ENCODE measurements around the gene MYRIP. TPM values are rescaled to one million over a fixed set of nuclear protein-coding genes. Genes with fewer than 3 reads are reported as not detected.
A peak's percentile ranks its signal among the peaks of the same experiment; 100 is the strongest.
"Not testable (repeated sequence)": the region's sequence is repeated elsewhere in the genome, so short reads cannot be mapped to it uniquely, and the experiment has no call there.

The MYRIP gene
- polyA plus RNA-seq, 6 donors from 2014 or later = not detected

- ATAC-seq (ENCODE audit: low read depth in 2 of 2) (no peak), DNase-seq (no peak)
- H3K36me3 Mint-ChIP-seq = no peaks in the 10 kb centered on the region
- peaks cover 0 to 19% (median 6%) of the 10 kb centered on the region in 3 donors for H3K27me3 Mint-ChIP-seq
- H3K9me3 Mint-ChIP-seq = peaks cover 0 to 4% (median 0%) of the 10 kb centered on the region in 7 donors
- H3K27ac Mint-ChIP-seq = no peak overlapping the region
- no peaks in the 10 kb centered on the region for H3K4me1 Mint-ChIP-seq
- H3K4me3 Mint-ChIP-seq = no peak overlapping the region
These were observed 24.5 kb upstream of the MYRIP start for GRCh38 chr3:39784922-39785321.

GRCh38 chr3:39788128-39788883 is 21.1 kb upstream of the MYRIP start:
- no peak for ATAC-seq (ENCODE audit: low read depth in 2 of 2)
- H3K4me1 Mint-ChIP-seq = no peaks in the 10 kb centered on the region
- no peaks in the 10 kb centered on the region for H3K9me3 Mint-ChIP-seq
- H3K4me3 Mint-ChIP-seq = no peak overlapping the region
- H3K27ac Mint-ChIP-seq = no peak overlapping the region
- DNase-seq = no peak
- H3K36me3 Mint-ChIP-seq = no peaks in the 10 kb centered on the region
- H3K27me3 Mint-ChIP-seq = peaks cover 0 to 9% (median 0%) of the 10 kb centered on the region in 3 donors

DNA sequence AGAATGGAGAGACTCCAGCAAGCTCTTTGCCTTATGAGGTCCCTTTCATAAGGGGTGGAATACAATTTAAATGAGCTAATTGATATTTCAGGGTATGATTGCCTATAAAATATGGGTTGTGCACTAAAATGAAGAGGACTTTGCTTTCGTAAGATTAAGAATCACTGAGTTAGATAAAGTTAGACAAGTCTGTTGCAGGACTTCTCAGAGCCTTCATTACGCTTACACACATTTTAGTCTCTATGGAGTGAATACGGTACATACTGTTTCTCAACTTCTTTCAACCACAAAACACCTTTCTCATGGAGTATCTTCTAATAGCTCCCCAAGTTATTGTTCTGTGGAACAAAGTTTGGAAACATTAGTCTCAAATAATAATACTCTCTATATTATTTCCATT is 17.8 kb upstream of the MYRIP start:
- Mint-ChIP-seq H3K9me3 (peaks cover 0 to 2% (median 0%) of the 10 kb centered on the region in 7 donors), H3K27me3 (peaks cover 8 to 27% (median 15%) of the 10 kb centered on the region in 3 donors), H3K27ac (no peak overlapping the region), H3K4me3 (no peak overlapping the region), H3K36me3 (no peaks in the 10 kb centered on the region), H3K4me1 (no peaks in the 10 kb centered on the region)
- DNase-seq (no peak), ATAC-seq (ENCODE audit: low read depth in 2 of 2) (no peak)

DNA sequence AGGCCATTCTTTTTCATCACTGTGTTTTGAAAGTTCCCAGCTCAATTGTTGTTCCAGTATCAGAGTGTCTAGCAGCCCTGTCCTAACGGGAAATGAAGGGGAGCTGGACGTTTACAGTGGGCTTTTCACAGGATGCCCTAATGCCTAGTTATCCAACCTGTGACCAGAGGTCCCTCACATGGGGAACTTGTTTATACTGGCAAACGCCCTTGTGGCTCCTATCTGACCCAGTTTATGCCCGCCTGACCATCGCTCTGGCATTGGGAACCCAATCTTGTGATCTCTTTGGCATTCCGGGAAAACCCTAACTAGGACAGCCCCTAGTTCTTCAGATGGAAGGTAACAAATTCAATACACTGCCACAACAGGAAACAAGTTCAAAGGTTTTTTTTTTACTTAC is 14.5 kb upstream of the MYRIP start:
- Mint-ChIP-seq H3K36me3 (no peaks in the 10 kb centered on the region), H3K27ac (no peak overlapping the region)
- DNase-seq = no peak

DNA sequence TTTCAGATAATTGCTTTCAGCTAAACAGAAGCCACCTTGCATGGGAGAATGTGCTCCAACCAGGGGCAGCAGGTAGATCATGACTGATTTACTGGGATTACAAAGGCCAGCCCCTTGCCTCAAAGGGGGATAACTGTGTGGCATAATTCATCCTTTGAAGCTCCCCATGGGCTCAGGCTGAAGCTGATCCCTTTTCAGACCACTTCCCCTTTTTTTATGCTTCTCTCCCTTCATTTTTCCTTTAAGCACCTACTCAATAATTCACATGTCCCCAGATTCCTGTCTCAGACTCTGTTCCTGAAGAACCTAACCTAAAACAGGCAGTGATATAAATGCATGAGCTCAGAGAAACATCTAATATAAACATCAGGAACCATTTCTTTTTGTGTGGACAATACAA is 8.2 kb upstream of the MYRIP start:
- no peaks in the 10 kb centered on the region for H3K4me1 Mint-ChIP-seq
- H3K9me3 Mint-ChIP-seq = peaks cover 4 to 25% (median 9%) of the 10 kb centered on the region in 7 donors
- no peak overlapping the region for H3K27ac Mint-ChIP-seq
- no peaks in the 10 kb centered on the region for H3K36me3 Mint-ChIP-seq
- DNase-seq (no peak), ATAC-seq (ENCODE audit: low read depth in 2 of 2) (no peak)
- peaks cover 24 to 34% (median 24%) of the 10 kb centered on the region in 3 donors for H3K27me3 Mint-ChIP-seq
- H3K4me3 Mint-ChIP-seq = no peak overlapping the region

More for the DNA sequence above, 14.5 kb upstream of the MYRIP start:
- H3K9me3 Mint-ChIP-seq = peaks cover 0 to 3% (median 0%) of the 10 kb centered on the region in 7 donors
- no peak overlapping the region for H3K4me3 Mint-ChIP-seq
- no peak for ATAC-seq (ENCODE audit: low read depth in 2 of 2)
- H3K4me1 Mint-ChIP-seq = no peaks in the 10 kb centered on the region
- H3K27me3 Mint-ChIP-seq = peaks cover 13 to 29% (median 16%) of the 10 kb centered on the region in 3 donors

- H3K36me3 Mint-ChIP-seq; ATAC-seq (ENCODE audit: low read depth in 2 of 2); H3K4me1 Mint-ChIP-seq; H3K27ac Mint-ChIP-seq; H3K4me3 Mint-ChIP-seq; DNase-seq: not testable (repeated sequence)
- peaks cover 27 to 32% (median 31%) of the 10 kb centered on the region in 3 donors for H3K27me3 Mint-ChIP-seq
- H3K9me3 Mint-ChIP-seq = peaks cover 4 to 25% (median 10%) of the 10 kb centered on the region in 7 donors
These were observed 6.9 kb upstream of the MYRIP start for GRCh38 chr3:39802486-39802885.

DNA sequence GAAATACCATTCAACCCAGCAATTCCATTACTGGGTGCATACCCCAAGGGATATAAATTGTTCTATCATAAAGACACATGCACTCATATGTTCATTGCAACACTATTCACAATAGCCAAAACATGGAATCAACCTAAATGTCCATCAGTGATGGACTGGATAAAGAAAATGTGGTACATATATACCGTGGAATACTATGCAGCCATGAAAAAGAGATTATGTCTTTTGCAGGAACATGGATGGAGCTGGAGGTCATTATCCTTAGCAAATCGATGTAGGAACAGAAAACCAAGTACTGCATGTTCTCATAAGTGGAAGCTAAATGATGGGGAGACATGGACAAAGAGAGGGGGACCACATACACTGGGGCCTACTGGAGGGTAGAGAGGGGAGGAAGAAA is 5.5 kb upstream of the MYRIP start:
- DNase-seq (no peak), ATAC-seq (ENCODE audit: low read depth in 2 of 2) (no peak)
- no peak overlapping the region for H3K27ac Mint-ChIP-seq
- peaks cover 4 to 36% (median 10%) of the 10 kb centered on the region in 7 donors for H3K9me3 Mint-ChIP-seq
- peaks cover 4 to 5% (median 5%) of the 10 kb centered on the region in 3 donors for H3K4me1 Mint-ChIP-seq
- no peak overlapping the region for H3K4me3 Mint-ChIP-seq
- peaks cover 41 to 45% (median 45%) of the 10 kb centered on the region in 3 donors for H3K27me3 Mint-ChIP-seq
- peaks cover 0 to 6% of the 10 kb centered on the region in 2 donors for H3K36me3 Mint-ChIP-seq

DNA sequence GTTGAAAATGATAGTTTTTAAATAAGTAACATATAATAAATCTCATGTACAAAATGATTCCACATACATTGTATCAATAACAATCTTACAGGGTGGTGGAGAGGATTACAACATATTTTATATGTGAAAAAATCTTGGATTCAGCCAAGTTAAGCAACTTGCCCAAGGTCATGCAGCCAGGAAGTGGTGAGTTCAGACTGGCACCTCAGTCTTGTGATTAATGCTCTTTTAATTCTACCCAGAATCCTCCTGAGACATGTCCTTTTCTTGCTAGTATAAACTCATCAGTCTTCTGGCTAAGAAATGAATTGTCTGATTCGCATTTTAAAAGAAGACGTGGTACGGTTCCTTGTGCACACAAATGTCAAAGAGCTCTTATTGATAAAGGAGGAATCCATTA is 4.5 kb upstream of the MYRIP start:
- Mint-ChIP-seq H3K27me3 (peaks cover 42 to 51% (median 49%) of the 10 kb centered on the region in 3 donors), H3K4me1 (peaks cover 7 to 9% (median 8%) of the 10 kb centered on the region in 3 donors), H3K9me3 (peaks cover 4 to 36% (median 10%) of the 10 kb centered on the region in 7 donors), H3K4me3 (no peak overlapping the region), H3K27ac (no peak overlapping the region), H3K36me3 (peaks cover 0 to 10% of the 10 kb centered on the region in 2 donors)
- DNase-seq (no peak), ATAC-seq (ENCODE audit: low read depth in 2 of 2) (no peak)

- Mint-ChIP-seq H3K27me3 (peaks cover 46 to 58% (median 56%) of the 10 kb centered on the region in 3 donors), H3K27ac (no peak overlapping the region), H3K36me3 (peaks cover 0 to 17% of the 10 kb centered on the region in 2 donors), H3K9me3 (peaks cover 4 to 36% (median 10%) of the 10 kb centered on the region in 7 donors), H3K4me1 (peaks cover 14 to 16% (median 15%) of the 10 kb centered on the region in 3 donors), H3K4me3 (no peak overlapping the region)
- DNase-seq (no peak), ATAC-seq (ENCODE audit: low read depth in 2 of 2) (no peak)
These were observed 3.8 kb upstream of the MYRIP start for GRCh38 chr3:39805650-39806049.

- no peak for ATAC-seq (ENCODE audit: low read depth in 2 of 2)
- DNase-seq = no peak
- Mint-ChIP-seq H3K4me1 (peaks cover 19 to 27% (median 23%) of the 10 kb centered on the region in 3 donors), H3K27ac (no peak overlapping the region), H3K4me3 (no peak overlapping the region), H3K27me3 (peaks cover 58 to 70% (median 67%) of the 10 kb centered on the region in 3 donors), H3K36me3 (peaks cover 0 to 20% of the 10 kb centered on the region in 2 donors), H3K9me3 (peaks cover 4 to 36% (median 10%) of the 10 kb centered on the region in 7 donors)
These were observed 2.6 kb upstream of the MYRIP start for GRCh38 chr3:39806820-39807219.

GRCh38 chr3:39808467-39809180 is 785 bp upstream of the MYRIP start:
- peak overlapping the region; percentile 63 to 90 (median 76) for H3K4me3 Mint-ChIP-seq
- H3K27ac Mint-ChIP-seq = no peak overlapping the region
- peaks cover 0 to 20% of the 10 kb centered on the region in 2 donors for H3K36me3 Mint-ChIP-seq
- DNase-seq (no peak), ATAC-seq (ENCODE audit: low read depth in 2 of 2) (no peak)
- H3K4me1 Mint-ChIP-seq = peaks cover 19 to 27% (median 23%) of the 10 kb centered on the region in 3 donors
- peaks cover 59 to 87% (median 82%) of the 10 kb centered on the region in 3 donors for H3K27me3 Mint-ChIP-seq
- H3K9me3 Mint-ChIP-seq = peaks cover 3 to 24% (median 6%) of the 10 kb centered on the region in 7 donors

DNA sequence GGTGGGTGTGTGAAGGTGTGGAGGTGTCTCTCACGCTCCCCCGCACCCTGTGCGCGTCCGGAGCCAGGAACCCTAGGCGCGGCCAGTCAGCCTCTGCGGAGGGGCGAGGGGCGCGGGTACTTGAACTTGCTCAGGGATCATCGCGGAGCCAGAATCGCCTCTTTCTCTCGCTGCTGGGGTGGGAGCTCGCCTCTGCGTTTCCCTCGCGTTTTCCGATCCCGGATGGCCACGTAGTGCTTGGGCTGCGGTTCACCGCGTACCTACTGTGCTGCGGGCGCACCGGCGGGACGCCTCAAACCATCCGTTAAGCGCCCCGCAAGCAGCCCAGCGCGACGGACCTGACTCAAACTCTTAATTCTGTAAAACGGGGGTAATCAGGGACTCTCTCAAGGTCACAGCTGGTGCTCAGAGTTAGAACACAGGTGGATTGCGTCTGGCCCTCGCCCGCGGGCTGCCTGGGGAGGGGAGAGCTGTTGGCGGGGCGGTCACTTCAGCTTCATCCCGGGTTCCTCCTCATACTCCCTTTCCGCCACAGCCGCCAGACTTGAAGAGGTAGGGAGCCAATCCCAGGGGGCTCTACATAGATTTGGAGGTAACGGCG is 686 bp downstream of the MYRIP start:
- Mint-ChIP-seq H3K36me3 (peaks cover 0 to 20% of the 10 kb centered on the region in 2 donors), H3K9me3 (peaks cover 0 to 11% (median 2%) of the 10 kb centered on the region in 7 donors), H3K27ac (peak overlapping the region in 1 of 6 donors; percentile 44), H3K4me3 (peak overlapping the region; percentile 16 to 87 (median 78)), H3K4me1 (peaks cover 19 to 27% (median 23%) of the 10 kb centered on the region in 3 donors), H3K27me3 (peaks cover 55 to 83% (median 83%) of the 10 kb centered on the region in 3 donors)
- DNase-seq (no peak), ATAC-seq (ENCODE audit: low read depth in 2 of 2) (no peak)

DNA sequence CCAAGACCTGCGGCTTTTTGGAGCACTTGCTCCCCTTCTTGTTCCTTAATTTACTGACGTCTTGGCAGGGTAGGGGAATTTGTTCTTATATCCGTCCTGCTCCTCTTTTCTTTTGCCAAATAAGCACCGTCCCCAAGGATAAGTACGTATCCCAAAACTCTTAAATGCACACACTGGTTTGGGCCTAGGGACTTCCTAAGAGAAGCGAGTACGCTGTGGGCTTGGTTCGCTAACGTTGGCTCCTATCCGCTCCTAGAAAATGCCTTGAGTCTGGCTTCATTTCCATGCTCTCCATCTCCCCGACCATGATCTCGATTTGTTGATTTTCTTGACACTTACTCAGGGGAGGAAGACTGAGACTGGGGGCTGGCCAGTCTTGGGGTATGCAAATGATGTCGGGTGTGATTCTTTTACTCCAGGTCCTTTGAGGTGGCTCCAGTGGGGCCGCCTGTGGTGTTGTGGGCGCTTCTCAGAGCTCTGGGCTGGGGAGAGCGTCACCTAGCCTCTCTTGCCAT is 1.3 kb downstream of the MYRIP start:
- no peak for ATAC-seq (ENCODE audit: low read depth in 2 of 2)
- peaks cover 55 to 82% (median 80%) of the 10 kb centered on the region in 3 donors for H3K27me3 Mint-ChIP-seq
- peaks cover 19 to 27% (median 23%) of the 10 kb centered on the region in 3 donors for H3K4me1 Mint-ChIP-seq
- DNase-seq = no peak
- peak overlapping the region in 1 of 6 donors; percentile 8 for H3K27ac Mint-ChIP-seq
- H3K9me3 Mint-ChIP-seq = peaks cover 0 to 11% (median 2%) of the 10 kb centered on the region in 7 donors
- H3K4me3 Mint-ChIP-seq = peak overlapping the region; percentile 16 to 87 (median 78)
- peaks cover 0 to 20% of the 10 kb centered on the region in 2 donors for H3K36me3 Mint-ChIP-seq

All from naive B cell (primary cell).